GM12801 (cell line): Measurements from ENCODE around the gene LDB2.

Experiments used
- CTCF ChIP-seq: IDR thresholded peaks from one replicate; pipeline ENCODE4 v1.5.1; 2011; ENCODE audit warnings: control low read depth; ENCODE audit not compliant: insufficient read length; ENCODE audit errors: extremely low read depth

The LDB2 gene

GRCh38 chr4:16691450-16691849, 207.0 kb downstream of the LDB2 start:
- no peak for TF ChIP-seq CTCF

GRCh38 chr4:16687845-16688244, 210.6 kb downstream of the LDB2 start:
- TF ChIP-seq CTCF: no peak

GRCh38 chr4:16687011-16687410, 211.4 kb downstream of the LDB2 start:
- no peak for TF ChIP-seq CTCF

GRCh38 chr4:16686195-16686594, 212.2 kb downstream of the LDB2 start:
- TF ChIP-seq CTCF: no peak

- no peak for TF ChIP-seq CTCF
Measured at GRCh38 chr4:16685536-16685935, 212.9 kb downstream of the LDB2 start.

- no peak for TF ChIP-seq CTCF
Measured at GRCh38 chr4:16684935-16685334, 213.5 kb downstream of the LDB2 start.

GRCh38 chr4:16684097-16684496, 214.3 kb downstream of the LDB2 start:
- no peak for TF ChIP-seq CTCF

- no peak for TF ChIP-seq CTCF
Measured at GRCh38 chr4:16682975-16683374, 215.5 kb downstream of the LDB2 start.
